Measurements from ENCODE around the gene LRP5. TPM values are rescaled to one million over a fixed set of nuclear protein-coding genes. Genes with fewer than 3 reads are reported as not detected.

The LRP5 gene
- total RNA-seq, 4 donors from 2014 or later = 45.8 to 75.5 (median 54.3) TPM

DNA sequence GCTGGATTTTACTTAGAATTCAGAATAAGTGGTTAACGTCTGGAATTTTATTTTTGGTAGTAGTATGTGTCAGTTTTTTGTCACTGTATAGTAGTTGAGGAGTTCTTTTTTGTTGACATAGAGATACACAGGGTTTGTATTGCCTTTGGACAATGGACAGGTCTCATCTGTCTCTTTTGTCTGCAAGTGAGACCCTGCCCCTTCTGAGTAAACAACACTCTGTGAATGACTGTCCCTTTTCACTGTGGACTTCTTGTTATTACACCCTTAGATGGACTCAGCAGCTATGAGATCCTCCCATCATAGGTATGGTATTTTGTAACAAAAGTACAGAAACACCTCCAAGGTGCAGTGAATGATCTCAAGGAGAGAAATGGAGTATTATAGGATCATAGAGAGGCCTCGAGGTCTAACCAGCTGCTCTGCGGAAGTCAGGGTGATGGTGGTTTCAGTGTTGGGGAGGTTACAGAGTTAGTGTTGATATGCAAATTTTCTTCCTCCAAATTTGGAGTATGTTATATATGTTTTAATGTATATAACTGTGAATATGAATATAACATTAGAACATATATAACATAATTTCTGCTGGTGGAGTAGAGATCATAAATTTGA lies 155.9 kb downstream of the LRP5 start:
- 59 to 66% methylated on average over 3 of the region's 3 CpGs for WGBS, 2 donors
- no peaks in the 10 kb centered on the region for H3K9me3 ChIP-seq
- no peak overlapping the region for H3K27ac ChIP-seq
- no peak overlapping the region for H3K4me3 ChIP-seq (replicated peaks in 1 of 3)
- H3K27me3 ChIP-seq = no peaks in the 10 kb centered on the region
- TF ChIP-seq, protein P1, sequence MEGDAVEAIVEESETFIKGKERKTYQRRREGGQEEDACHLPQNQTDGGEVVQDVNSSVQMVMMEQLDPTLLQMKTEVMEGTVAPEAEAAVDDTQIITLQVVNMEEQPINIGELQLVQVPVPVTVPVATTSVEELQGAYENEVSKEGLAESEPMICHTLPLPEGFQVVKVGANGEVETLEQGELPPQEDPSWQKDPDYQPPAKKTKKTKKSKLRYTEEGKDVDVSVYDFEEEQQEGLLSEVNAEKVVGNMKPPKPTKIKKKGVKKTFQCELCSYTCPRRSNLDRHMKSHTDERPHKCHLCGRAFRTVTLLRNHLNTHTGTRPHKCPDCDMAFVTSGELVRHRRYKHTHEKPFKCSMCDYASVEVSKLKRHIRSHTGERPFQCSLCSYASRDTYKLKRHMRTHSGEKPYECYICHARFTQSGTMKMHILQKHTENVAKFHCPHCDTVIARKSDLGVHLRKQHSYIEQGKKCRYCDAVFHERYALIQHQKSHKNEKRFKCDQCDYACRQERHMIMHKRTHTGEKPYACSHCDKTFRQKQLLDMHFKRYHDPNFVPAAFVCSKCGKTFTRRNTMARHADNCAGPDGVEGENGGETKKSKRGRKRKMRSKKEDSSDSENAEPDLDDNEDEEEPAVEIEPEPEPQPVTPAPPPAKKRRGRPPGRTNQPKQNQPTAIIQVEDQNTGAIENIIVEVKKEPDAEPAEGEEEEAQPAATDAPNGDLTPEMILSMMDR (IDR thresholded peaks at IDR 0.05) = no peak
- no peak for TF ChIP-seq POLR2A (IDR thresholded peaks at IDR 0.05)
- H3K4me1 ChIP-seq = peaks cover 74 to 83% of the 10 kb centered on the region in 2 donors
- DNase-seq = no peak
- H3K36me3 ChIP-seq = no peaks in the 10 kb centered on the region
- intact Hi-C loops (cut with DNase I) = loop anchor here (10.0 kb wide), 1 partner anchor 136 kb away; no protein-coding TSS in a partner anchor

DNA sequence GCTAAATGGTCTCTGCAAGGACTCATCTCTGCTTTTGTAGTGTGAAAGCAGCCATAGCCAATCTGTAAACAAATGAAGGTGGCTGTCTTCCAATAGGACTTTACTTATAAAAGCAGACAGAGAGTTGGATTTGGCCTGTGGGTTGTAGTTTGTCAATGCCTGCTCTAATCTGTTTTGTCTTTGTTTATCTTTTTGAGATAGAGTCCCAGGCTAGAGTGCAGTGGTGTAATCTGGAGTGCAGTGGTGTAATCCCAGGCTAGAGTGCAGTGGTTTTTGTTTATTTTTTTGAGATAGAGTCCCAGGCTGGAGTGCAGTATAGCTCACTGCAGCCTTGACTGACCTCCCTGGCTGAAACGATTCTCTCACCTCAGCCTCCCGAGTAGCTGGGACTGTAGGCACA lies 156.7 kb downstream of the LRP5 start:
- Histone ChIP-seq H3K27ac (peak overlapping the region in 1 of 3 donors; percentile 8), H3K4me1 (peaks cover 74 to 83% of the 10 kb centered on the region in 2 donors)

DNA sequence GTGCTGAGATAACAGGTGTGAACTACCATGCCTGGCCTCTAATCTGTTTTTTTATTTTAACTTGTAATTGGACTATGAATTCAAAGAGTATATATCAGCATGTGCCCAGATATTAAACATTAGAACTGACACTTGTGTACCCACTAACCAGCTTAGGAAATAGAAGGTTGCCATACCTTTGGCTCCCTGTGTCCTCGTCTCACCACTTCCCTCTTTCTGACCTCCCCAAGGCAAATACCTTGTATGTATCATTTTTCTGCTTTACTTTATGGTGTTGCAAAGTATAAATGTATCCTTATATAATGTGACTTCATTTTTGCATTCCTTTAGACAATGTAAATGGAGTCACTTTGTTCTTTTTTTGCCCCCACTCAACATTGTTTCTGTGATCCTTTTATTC lies 157.3 kb downstream of the LRP5 start:
- Histone ChIP-seq H3K36me3 (no peaks in the 10 kb centered on the region), H3K4me3 (replicated peaks in 1 of 3) (no peak overlapping the region), H3K9me3 (no peaks in the 10 kb centered on the region), H3K27me3 (no peaks in the 10 kb centered on the region), H3K4me1 (peaks cover 75 to 85% of the 10 kb centered on the region in 2 donors), H3K27ac (peak overlapping the region in 1 of 3 donors; percentile 8)
- 43 to 93% methylated on average over 1 of the region's 1 CpG for WGBS, 2 donors
- intact Hi-C loops (cut with DNase I) = loop anchor here (10.0 kb wide), 1 partner anchor 135 kb away; no protein-coding TSS in a partner anchor
- no peak for DNase-seq
- TF ChIP-seq POLR2A (IDR thresholded peaks at IDR 0.05) = no peak
- TF ChIP-seq, protein P1 (IDR thresholded peaks at IDR 0.05) = no peak

More for the DNA sequence above, 156.7 kb downstream of the LRP5 start:
- WGBS, 2 donors = 31 to 32% methylated on average over 2 of the region's 2 CpGs
- TF ChIP-seq POLR2A (IDR thresholded peaks at IDR 0.05) = no peak
- TF ChIP-seq, protein P1 (IDR thresholded peaks at IDR 0.05) = no peak
- Histone ChIP-seq H3K27me3 (no peaks in the 10 kb centered on the region), H3K36me3 (no peaks in the 10 kb centered on the region), H3K9me3 (no peaks in the 10 kb centered on the region), H3K4me3 (replicated peaks in 1 of 3) (no peak overlapping the region)
- no peak for DNase-seq
- intact Hi-C loops (cut with DNase I) = loop anchor here (10.0 kb wide), 1 partner anchor 136 kb away; no protein-coding TSS in a partner anchor

DNA sequence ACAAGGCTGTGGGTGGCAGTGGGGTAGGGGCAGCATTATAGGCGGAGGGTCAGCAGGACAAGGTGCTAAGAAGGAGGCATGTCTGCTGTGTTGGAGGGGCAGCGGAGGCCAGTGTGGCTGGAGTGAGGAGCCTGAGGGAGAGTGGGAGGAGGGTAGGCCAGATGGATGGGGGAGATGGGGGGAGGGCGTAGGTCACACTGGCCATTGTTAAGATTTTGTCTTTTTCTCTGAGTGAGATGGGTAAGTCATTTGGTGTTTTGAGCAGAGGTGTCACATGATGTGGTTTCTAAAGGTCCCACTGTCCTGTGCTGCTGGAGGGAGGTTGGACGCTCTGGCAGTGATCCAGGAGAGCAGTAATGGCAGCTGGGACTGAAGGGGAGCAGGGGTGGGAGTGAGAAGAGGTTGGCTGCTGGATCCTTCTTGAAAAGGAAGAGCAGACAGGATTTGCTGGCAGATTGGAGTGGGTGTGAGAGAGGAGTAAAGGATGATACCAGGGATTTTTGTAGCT lies 158.0 kb downstream of the LRP5 start:
- intact Hi-C loops (cut with DNase I) = no loop called here
- Histone ChIP-seq H3K4me1 (peaks cover 70 to 80% of the 10 kb centered on the region in 2 donors), H3K36me3 (no peaks in the 10 kb centered on the region), H3K4me3 (replicated peaks in 1 of 3) (no peak overlapping the region), H3K27me3 (no peaks in the 10 kb centered on the region), H3K27ac (no peak overlapping the region), H3K9me3 (no peaks in the 10 kb centered on the region)
- DNase-seq = no peak
- 84 to 89% methylated on average over 4 of the region's 4 CpGs for WGBS, 2 donors
- no peak for TF ChIP-seq POLR2A (IDR thresholded peaks at IDR 0.05)
- TF ChIP-seq, protein P1 (IDR thresholded peaks at IDR 0.05) = no peak

All from thyroid gland (tissue), 4 donors.